K562 (cell line): Measurements from ENCODE around the gene RPS6KA2.
A peak's percentile ranks its signal among the peaks of the same experiment; 100 is the strongest.

ENCODE experiments used
- CEBPB ChIP-seq: fragments of 450-650 bp; IDR thresholded peaks from 2 replicates; pipeline ENCODE4 v1.6.1; 2016; ENCODE audit warnings: missing genetic modification characterization, missing compliant biosample characterization
- MEIS2 ChIP-seq: fragments of 450-650 bp; IDR thresholded peaks from 2 replicates; pipeline ENCODE4 v1.6.1; 2014; ENCODE audit warnings: mild to moderate bottlenecking; ENCODE audit not compliant: partially characterized antibody
- NFE2L1 ChIP-seq: fragments of 450-650 bp; IDR thresholded peaks from 2 replicates; pipeline ENCODE4 v1.6.1; 2016; ENCODE audit warnings: missing genetic modification characterization, low read depth, mild to moderate bottlenecking, missing compliant biosample characterization, moderate library complexity, borderline replicate concordance
- POLR2A ChIP-seq: fragments of 450-650 bp; conservative IDR thresholded peaks from 2 replicates; pipeline ENCODE4 v1.6.1; 2016
- POLR2AphosphoS5 ChIP-seq: IDR thresholded peaks from 2 replicates; pipeline ENCODE4 v1.6.1; 2011; ENCODE audit warnings: mild to moderate bottlenecking, low read depth, low read length, moderate library complexity; ENCODE audit not compliant: control insufficient read depth, insufficient read depth
- RFX1 ChIP-seq: fragments of 450-650 bp; IDR thresholded peaks from 2 replicates; pipeline ENCODE4 v1.6.1; 2016; ENCODE audit warnings: mild to moderate bottlenecking, moderate library complexity
- TF ChIP-seq, protein P1 (sequence below), 3 experiments: IDR thresholded peaks in 2 of 3; conservative IDR thresholded peaks in 1 of 3; 2 replicates each; pipeline ENCODE4 v1.5.1; 2011 to 2012; ENCODE audit warnings: low read length in 3 of 3, mild to moderate bottlenecking in 3 of 3, control low read depth in 2 of 3, improper control_type of control experiment in 1 of 3, inconsistent platforms in 1 of 3, low read depth in 1 of 3, mixed read lengths in 1 of 3, moderate library complexity in 1 of 3; ENCODE audit not compliant: insufficient read depth in 2 of 3
- TF ChIP-seq, protein P2 (sequence below): fragments of 250-450 bp; sonication (Bioruptor Pico); IDR thresholded peaks from 2 replicates; pipeline ENCODE4 v1.6.1; 2021; ENCODE audit warnings: mild to moderate bottlenecking
- TF ChIP-seq, protein P3 (sequence below): fragments of 450-650 bp; IDR thresholded peaks from 2 replicates; pipeline ENCODE4 v1.6.1; 2016; ENCODE audit warnings: missing biosample characterization, missing genetic modification characterization

DNA sequence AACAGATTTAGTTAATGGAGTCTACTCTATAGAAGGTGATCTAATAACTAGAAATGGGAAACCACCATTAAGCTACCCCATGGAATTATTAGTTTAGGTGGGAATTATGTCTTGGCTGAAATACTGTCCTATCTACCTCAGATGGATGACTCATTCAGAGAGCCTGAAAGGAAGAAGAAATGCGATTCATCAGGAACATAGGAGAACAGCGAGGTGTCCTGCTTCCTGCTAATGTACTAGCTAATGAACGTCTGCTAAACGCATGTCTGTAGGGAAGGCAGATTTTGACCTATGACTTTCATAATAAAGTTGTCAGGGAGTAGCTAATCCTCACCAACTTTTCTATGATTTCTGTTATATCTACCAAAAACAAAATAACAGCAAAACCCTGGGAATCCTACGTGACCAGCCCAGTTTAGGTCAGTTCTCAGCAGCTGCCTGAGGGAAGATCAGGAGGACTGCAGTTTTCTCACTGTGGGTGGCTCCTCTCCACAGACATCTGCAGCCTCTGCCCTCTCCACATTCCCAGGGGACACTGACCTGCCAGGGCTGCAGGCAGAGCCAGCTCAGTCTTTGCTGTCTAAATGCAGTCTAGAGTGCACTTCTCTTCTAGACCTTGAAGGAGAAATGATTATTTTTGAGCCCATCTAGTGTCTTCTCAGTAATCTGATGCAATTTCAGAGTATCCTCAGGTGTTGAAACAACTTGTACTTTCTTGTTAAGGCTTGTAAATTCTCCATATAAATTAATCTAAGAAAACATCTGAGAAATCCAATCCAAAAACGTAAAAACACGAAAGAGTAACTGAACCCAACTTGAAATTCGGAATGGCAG lies 266.6 kb downstream of the RPS6KA2 start:
- TF ChIP-seq MEIS2 (no peak), POLR2AphosphoS5 (no peak), CEBPB (tag) (peak; percentile 64), NFE2L1 (tag) (no peak), POLR2A (no peak), RFX1 (no peak)
- TF ChIP-seq, protein P1, sequence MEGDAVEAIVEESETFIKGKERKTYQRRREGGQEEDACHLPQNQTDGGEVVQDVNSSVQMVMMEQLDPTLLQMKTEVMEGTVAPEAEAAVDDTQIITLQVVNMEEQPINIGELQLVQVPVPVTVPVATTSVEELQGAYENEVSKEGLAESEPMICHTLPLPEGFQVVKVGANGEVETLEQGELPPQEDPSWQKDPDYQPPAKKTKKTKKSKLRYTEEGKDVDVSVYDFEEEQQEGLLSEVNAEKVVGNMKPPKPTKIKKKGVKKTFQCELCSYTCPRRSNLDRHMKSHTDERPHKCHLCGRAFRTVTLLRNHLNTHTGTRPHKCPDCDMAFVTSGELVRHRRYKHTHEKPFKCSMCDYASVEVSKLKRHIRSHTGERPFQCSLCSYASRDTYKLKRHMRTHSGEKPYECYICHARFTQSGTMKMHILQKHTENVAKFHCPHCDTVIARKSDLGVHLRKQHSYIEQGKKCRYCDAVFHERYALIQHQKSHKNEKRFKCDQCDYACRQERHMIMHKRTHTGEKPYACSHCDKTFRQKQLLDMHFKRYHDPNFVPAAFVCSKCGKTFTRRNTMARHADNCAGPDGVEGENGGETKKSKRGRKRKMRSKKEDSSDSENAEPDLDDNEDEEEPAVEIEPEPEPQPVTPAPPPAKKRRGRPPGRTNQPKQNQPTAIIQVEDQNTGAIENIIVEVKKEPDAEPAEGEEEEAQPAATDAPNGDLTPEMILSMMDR (IDR thresholded peaks at IDR 0.05 in 2 of 3, conservative IDR thresholded peaks at IDR 0.05 in 1 of 3; ENCODE audit: insufficient read depth in 2 of 3, low read depth in 1 of 3, low read length in 3 of 3), result no peak
- TF ChIP-seq, protein P2, sequence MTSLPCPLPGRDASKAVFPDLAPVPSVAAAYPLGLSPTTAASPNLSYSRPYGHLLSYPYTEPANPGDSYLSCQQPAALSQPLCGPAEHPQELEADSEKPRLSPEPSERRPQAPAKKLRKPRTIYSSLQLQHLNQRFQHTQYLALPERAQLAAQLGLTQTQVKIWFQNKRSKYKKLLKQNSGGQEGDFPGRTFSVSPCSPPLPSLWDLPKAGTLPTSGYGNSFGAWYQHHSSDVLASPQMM, result no peak
- TF ChIP-seq, protein P3, sequence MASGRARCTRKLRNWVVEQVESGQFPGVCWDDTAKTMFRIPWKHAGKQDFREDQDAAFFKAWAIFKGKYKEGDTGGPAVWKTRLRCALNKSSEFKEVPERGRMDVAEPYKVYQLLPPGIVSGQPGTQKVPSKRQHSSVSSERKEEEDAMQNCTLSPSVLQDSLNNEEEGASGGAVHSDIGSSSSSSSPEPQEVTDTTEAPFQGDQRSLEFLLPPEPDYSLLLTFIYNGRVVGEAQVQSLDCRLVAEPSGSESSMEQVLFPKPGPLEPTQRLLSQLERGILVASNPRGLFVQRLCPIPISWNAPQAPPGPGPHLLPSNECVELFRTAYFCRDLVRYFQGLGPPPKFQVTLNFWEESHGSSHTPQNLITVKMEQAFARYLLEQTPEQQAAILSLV (tag), result no peak
